Activated effector memory CD4-positive, alpha-beta T cell treated with anti-CD3 and anti-CD28 coated beads, Interleukin-2, amount 50 U/mL, for 16 hours (primary cell): ENCODE measurements around the gene FBXW8.

ENCODE experiments used
- DNase-seq: peaks from one replicate; pipeline ENCODE4 v3.0.0-alpha.2; 2020

Gene FBXW8

DNA sequence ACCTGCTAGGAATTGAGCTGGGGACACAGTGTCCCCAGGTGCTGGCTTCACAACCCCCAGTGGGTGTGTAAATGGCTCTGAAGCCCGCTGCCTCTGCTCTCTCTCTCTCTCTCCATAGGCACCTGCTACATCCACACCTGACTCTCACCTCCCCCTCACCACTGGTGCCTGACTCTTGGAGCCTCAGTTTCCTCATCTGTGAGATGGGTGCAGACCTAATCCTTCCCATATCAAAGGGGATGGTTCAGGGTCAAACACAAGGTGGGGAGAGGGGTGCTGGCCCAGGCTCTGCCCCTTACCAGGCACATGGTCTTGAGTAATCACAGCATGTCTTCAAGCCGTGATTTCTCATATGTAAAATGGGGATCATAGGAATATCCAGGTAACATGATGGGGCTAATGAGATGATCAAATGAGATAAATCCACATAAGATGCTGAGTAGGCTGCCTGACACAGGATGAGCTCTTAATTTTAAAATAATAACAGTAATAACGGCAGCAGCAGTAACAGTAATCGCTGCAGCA is 150.9 kb downstream of the FBXW8 start:
- DNase-seq: no peak

DNA sequence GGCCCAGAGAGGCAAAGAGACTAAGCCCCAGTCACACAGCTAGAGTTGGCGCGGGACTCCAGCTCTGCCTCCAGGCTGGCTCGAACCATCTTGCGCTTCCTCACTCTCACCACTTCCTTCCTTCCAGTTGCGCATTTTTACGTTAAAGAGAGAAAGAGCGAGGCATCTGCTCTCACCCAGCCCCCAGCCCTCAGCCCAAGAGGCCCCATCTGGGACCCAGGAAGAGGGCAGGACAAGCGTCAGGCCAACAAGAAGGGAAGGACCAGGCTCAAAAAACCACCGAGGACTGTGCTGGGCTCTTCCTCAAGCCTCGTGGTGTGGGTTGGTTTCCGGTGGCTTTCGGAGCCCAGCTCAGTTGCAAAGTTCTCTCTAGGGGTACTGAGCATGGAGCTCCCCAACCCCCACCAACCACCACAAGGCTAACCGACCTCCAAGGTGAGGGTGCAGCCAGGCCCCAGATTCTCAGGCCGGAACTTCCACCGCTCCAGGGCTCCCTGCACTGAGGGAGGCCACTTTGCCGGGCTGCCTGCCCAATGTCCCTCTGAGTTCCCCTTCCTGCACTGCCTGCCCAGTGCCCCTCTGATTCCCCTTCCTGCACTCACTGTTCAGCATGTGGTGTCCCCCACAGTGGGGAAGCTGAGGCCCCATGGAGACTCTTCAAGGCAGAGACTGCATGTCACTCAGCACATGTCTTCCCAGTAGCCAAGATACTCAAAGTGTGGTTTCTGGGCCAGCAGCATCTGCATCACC is 152.6 kb downstream of the FBXW8 start:
- peak; percentile 64 for DNase-seq

DNA sequence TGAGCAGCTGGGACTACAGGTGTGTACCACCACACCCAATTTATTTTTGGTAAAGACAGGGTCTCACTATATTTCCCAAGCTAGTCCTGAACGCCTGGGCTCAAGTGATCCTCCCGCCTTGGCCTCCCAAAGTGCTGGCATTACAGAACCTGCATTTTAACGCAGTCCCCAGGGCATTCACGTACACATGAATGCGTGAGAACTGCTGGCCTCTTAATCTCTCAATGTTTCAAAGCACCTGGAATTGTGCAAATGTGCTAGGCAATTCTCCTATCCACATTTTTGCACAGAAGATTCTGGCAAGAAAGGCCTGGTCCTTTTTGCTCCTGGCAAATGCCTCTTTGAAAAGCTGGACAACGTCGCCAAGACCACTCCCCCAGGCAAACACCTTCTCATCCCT is 153.3 kb downstream of the FBXW8 start:
- no peak for DNase-seq

DNA sequence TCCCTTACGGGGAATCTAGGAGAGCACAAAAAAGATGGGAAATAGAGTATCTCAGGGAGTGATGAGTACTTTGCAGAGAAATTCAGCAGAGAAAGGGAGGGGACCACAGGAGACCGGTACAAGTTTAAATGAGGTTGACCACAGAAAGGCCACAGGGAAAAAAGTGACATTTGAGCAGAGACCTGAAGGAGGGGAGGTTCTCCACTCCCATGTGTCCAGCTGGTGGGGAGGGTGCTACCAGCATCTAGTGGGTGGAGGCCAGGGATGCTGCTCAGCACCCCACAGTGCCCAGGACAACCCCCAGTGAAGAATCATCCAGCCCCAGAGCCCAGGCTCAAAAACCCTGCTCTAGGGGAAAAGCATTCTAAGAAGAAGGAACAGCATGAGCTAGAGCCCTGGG is 153.8 kb downstream of the FBXW8 start:
- no peak for DNase-seq

DNA sequence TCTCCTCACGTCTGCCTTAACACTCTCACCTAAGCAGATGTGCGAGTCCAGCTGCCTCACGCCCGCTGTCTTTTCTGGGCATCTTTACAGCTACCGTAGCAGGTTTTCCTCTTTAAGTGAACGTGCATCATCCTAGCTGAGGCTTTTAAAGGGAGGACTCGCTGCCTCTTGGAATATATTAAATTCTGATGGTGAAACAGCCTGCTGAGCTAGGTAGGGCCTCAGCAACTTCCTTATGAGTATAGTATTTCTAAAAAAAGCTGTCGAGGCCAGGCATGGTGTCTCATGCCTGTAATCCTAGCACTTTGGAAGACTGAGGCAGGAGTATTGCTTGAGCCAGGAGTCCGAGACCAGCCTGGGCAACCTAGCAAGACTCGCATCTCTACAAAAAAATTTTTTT is 156.3 kb downstream of the FBXW8 start:
- no peak for DNase-seq

DNA sequence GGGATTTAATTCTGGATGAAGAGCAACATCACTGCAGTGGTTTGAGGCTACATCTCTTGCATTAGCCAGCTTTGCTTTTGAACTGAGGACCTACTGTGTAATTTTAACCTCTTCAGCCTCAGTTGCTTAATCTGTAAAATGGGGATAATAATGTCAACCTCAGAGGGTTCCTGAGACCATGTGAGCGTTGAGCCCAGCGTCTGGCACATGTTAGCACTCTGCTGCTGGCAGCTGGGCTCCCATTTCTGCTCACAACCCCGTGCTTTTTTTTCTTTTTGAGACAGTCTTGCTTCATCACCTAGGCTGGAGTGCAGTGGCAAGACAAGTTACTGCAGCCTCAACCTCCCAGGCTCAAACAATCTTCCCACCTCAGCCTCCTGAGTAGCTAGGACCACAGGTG is 156.9 kb downstream of the FBXW8 start:
- no peak for DNase-seq

DNA sequence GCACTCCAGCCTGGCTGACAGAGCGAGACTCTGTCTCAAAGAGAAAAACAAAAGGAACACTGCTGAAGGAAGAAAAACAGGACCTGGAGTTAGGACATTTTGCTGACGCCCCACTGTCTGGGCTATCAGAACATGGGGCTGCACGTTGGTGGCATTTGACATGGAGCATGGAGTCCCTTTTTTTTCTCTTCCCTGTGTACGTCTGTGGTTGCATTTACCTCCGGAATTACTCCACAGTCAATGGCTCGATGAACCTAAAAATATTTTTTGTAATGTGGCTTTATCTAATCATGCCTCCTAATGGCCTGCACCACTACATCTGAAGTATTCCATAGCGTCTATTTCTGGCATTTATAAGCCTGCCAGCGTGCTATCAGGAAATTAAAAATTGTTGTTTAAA is 157.7 kb downstream of the FBXW8 start:
- no peak for DNase-seq

DNA sequence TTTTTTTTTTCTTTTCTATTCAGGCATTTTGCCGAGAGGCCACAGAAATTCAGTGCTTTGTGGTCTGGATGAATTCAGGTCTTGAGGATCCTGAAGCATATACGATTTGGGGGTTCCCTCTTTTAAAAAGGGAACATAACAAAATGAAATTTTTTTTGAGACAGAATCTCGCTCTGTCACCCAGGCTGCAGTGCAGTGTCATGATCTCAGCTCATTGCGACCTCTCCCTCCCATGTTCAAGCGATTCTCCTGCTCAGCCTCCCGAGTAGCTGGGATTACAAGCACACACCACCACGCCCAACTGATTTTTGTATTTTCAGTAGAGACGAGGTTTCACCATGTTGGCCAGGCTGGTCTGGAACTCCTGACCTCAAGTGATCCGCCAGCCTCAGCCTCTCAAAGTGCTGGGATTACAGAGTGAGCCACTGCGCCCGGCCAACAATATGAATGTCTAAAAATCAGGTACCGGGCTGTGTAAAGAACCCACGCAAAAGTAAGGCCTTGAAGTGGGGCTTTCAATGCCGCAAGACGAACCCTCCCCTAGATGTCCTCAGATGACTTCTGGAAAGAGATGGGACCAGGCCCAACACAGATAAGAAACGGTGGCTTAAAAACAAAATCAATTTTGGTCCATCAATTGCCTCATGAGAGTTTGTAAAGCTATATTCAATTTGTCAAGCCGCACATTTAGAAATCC is 158.5 kb downstream of the FBXW8 start:
- no peak for DNase-seq

DNA sequence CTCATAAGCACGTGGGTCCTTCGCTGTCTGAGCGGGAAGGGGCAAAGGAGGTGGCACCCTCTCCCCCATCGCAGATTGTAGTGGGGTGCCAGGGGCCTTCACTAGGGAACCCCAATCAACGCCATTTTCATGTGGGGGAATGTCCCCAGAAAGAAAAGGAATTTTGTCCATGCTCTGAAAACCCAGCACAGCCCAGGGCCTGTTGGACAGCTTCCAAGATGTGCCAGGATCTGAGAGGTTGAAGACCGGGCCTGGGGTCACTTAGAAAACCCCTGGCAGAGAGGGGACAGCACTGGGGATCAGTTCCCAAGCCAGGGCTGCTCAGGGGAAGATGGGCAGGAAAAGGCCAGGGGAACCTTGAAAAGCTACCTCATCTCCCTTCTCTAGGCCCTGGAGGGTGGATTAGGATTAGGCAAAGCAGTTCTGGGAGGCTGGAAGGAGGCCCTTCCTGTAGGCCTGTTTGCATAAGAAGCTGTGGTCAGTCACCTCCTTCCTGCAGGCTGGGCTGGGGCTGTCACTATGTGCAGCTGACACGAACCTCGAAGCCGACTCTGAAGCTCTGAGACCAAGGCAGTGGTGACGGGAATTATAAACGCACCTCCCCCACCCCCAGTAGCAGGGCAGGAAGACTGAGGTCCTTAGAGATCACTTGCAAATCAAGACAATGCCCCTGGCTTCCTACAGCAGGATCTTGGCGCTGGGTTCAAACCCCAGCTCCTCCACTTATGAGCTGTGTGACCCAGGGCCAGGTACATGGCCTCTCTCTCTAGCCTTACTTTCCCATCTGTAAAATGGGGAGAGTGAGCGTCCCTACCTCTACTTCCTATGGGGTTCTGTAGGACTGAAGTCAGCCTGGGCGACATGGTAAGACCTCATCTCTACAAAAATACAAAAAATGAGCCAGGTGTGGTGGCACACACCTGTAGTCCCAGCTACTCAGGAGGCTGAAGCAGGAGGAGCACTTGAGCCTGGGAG is 159.5 kb downstream of the FBXW8 start:
- DNase-seq: no peak

DNA sequence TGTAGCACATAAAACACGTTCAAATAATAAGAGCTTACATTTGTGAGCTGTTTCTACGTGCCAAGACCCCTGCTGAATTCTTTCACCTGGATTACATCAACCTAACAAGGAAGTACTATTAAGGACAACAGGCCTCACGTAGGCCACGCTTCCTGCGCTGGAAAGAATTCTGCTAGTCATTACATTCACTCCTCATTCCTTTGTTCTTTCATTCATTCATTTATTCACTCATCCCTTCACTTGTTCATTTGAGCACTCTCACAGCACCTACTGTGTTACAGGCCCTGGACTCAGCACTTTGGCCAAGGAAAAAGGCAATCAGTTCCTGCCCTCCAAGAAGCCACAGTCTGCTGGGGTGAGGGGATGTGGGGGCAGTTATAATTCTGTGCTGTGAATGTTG is 160.3 kb downstream of the FBXW8 start:
- DNase-seq: no peak

DNA sequence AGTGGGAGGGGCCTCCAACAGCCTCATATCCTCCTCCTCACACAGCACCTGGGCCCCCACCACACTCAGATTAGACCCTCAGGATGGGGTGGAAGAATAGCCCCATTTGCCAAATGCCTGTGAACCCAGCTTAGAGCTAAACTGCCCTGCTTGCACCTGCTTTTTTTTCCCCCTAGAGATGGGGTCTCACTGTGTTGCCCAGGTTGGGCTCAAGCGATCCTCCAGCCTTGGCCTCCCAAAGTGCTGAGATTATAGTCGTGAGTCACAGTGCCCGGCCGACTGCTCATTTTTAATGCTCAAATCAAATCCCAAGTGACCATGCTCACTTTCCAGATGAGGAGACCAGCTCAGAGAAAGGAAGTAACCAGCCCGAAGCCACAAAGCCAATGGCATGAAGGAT is 161.4 kb downstream of the FBXW8 start:
- DNase-seq: no peak

DNA sequence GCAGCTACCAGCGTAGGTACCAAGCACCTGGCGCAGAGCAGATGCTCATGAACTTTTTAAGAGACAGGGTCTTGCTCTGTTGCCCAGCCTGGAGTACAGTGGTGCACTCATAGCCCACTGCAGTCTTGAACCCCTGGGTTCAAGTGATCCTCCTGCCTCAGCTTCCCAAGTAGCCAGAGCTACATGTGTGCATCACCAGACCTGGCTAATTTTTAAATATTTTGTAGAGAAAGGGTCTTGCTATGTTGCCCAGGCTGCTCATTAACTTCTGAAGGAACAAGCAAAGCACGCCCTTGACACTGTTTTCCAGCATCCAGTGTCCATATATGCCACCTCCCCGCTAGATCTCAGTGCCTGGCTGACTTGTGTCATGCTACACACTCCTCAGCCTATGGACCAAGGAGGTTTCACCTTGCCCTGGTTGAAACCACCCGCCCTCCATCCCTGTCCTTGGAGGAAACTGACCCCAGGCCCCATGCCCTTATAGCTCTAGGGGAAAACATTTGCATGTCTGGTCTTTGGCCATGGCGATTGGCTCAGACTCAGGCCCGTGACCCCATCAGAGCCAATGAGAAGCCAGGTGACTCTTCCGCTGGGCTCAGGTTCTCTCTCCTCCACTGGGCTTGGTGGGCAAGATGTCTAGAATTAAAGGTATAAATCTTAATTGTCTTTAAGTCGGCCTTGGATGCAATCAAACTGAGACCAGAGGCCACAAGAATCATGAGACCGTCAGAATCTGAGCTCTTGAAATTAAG is 162.2 kb downstream of the FBXW8 start:
- DNase-seq: no peak

DNA sequence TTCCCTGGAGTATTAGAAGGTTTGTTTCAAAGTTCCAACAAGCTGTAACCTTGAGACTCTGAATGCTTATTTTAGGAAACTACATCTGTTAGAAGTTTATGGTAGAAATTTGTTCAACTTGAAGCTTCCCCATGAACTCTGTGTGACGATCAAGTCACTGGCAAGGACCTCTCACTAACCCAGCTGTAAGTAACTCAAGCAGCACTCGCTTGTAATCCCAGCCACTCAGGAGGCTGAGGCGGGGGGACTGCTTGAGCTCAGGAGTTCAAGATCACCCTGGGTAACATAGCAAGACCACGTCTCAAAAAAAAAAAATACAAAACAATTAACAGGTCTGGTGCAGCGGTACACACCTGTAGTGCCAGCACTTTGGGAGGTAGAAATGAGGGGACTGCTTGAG is 162.9 kb downstream of the FBXW8 start:
- DNase-seq: no peak

DNA sequence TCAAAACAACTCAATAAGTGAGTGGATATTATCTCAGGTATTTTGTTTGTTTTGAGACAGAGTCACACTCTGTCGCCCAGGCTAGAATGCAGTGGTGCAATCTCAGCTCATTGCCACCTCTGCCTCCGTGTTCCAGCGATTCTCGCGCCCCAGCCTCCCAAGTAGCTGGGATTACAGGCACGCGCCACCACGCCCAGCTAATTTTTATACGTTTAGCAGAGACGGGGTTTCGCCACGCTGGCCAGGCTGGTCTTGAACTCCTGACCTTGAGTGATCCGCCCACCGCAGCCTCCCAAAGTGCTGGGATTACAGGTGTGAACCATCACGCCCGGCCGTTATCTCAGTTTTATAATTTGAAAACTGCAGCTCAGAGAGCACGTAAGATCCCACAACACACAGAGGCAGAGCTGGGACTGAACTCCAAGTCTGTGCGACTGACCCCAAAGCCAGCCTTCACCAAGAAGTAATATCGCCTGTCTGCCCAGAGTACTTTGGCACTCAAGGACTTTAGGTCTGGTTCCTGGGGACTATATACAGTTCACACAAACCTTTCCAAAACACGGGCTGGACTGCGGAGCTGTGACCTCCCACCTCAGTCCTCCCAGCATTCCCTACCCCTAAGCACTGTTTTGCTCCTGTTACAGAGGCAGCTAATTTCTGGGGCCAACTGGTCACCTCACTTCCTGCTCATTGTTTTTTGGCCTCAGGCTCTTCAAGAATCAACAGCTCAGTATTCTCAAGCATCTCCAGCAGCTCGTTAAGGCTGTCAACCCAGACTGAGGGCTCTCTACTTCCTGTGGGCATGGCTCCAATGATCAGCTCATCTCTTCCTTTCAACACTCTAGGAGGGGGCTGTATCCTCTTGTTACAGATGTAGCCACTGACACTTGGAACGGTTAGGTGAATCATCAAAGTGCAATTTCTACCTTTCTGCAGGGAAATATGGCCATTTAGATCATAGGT is 165.9 kb downstream of the FBXW8 start:
- DNase-seq: no peak

DNA sequence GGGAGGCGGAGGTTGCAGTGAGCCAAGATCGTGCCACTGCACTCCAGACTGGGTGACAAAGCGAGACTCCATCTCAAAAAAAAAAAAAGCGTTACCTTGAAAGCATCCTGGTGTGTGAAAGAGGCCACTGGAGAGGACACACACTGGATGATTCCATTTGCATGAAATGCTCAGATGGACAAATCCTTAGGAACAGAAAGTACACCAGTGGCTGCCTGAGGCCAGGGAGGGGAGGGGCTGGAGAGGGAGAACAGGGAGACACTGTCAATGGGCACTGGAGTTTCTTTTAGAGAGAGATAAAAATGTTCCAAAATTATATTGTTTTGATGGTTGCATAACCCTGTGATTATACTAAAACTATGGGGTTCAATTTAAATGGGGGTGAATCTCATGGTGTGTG is 168.7 kb downstream of the FBXW8 start:
- DNase-seq: no peak

DNA sequence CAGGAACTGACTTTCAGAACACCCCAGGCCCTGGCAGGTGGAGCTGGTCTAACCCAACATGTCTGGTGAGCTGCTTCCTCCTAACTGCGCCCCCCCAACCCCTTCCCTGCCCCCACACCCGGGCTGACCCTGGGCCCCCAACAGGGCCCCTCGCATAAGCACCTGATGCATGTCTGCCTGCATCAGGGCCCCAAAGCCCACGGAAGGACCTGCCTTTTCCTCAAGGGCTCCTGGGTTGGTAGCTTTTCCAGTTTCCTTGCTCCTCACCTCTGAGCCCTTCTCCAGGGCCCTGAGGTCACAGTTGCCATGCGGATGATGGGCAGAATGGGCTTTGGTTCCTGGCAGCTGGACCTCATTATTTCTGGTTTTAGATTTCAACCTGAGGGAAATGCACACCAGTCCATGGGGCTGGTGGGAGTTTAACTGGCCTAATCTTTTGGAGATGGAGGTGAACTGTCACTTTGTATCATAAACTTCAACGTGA is 170.0 kb downstream of the FBXW8 start:
- DNase-seq: no peak
